H1 (cell line): ENCODE results near the gene MAPKAPK5. TPM values are rescaled to one million over a fixed set of nuclear protein-coding genes. Genes with fewer than 3 reads are reported as not detected.

Source experiments
- CTCF ChIA-PET: fragments of 300-600 bp; sonication (Branson Sonifier 250); formaldehyde crosslinking; loops from one replicate; lab custom pipeline; 2021; ENCODE audit not compliant: partially characterized antibody; lab: Charles Lee
- POLR2A ChIA-PET: fragments of 300-600 bp; sonication (Branson Sonifier 250); formaldehyde crosslinking; loops from one replicate; lab custom pipeline; 2021; ENCODE audit warnings: inconsistent platforms; ENCODE audit not compliant: partially characterized antibody; lab: Charles Lee
- DNase-seq, 2 experiments: peaks; one replicate each; pipeline versions ENCODE4 v3.0.0 to v3.0.0-alpha.2; 2010 to 2022; ENCODE audit warnings: low spot score in 2 of 2, low read depth in 1 of 2, mixed read lengths in 1 of 2
- FAIRE-seq: peaks from 2 replicates; lab custom pipeline; 2011; peaks lifted over from hg19 to GRCh38; lab: Jason Lieb, UNC
- H2AFZ ChIP-seq: 2 replicates; pipeline ENCODE4 v1.8.1; 2012; ENCODE audit warnings: low read length, inconsistent platforms
- H2AK5ac ChIP-seq: 2 replicates; pipeline ENCODE4 v1.6.1; 2013; ENCODE audit warnings: low read depth, low read length
- H2BK120ac ChIP-seq: replicated peaks from 2 replicates; pipeline ENCODE3; 2013; ENCODE audit warnings: low read depth, low read length, inconsistent platforms
- H2BK12ac ChIP-seq: 2 replicates; pipeline ENCODE4 v1.6.1; 2013; ENCODE audit warnings: low read depth, low read length
- H2BK15ac ChIP-seq: 2 replicates; pipeline ENCODE4 v1.6.1; 2013; ENCODE audit warnings: low read length
- H2BK20ac ChIP-seq: 2 replicates; pipeline ENCODE4 v1.6.1; 2013; ENCODE audit warnings: low read length
- H2BK5ac ChIP-seq: 2 replicates; pipeline ENCODE4 v1.6.1; 2013; ENCODE audit warnings: low read depth, low read length
- H3K14ac ChIP-seq: 2 replicates; pipeline ENCODE4 v1.6.1; 2013; ENCODE audit warnings: inconsistent platforms; ENCODE audit not compliant: insufficient read length
- H3K18ac ChIP-seq: 2 replicates; pipeline ENCODE4 v1.6.1; 2013; ENCODE audit warnings: low read length; ENCODE audit errors: extremely low read depth
- H3K23ac ChIP-seq: 2 replicates; pipeline ENCODE4 v1.6.1; 2013; ENCODE audit warnings: inconsistent platforms; ENCODE audit not compliant: insufficient read length
- H3K23me2 ChIP-seq: 2 replicates; pipeline ENCODE4 v1.6.1; 2013; ENCODE audit warnings: low read depth, low read length
- H3K27ac ChIP-seq: 2 replicates; pipeline ENCODE4 v1.6.1; 2011; ENCODE audit warnings: low read depth, low read length, inconsistent platforms
- H3K27me3 ChIP-seq, 4 experiments: replicated peaks in 1 of 4; 1 replicate in 1 of 4; 2 replicates in 3 of 4; pipeline versions ENCODE4 v1.6.1 to v1.8.1; 2011 to 2013; ENCODE audit warnings: low read length in 3 of 4, mild to moderate bottlenecking in 3 of 4, inconsistent platforms in 2 of 4, mixed read lengths in 2 of 4, moderate library complexity in 1 of 4; ENCODE audit not compliant: control insufficient read depth in 3 of 4, insufficient read depth in 3 of 4; ENCODE audit errors: extremely low read depth in 1 of 4
- H3K36me3 ChIP-seq, 4 experiments: 2 replicates each; pipeline versions ENCODE4 v1.6.1 to v1.8.1; 2011 to 2013; ENCODE audit warnings: mild to moderate bottlenecking in 4 of 4, low read length in 3 of 4, moderate library complexity in 2 of 4, control low read depth in 1 of 4, inconsistent platforms in 1 of 4; ENCODE audit not compliant: insufficient read depth in 4 of 4, control insufficient read depth in 2 of 4
- H3K4ac ChIP-seq: replicated peaks from 2 replicates; pipeline ENCODE3; 2013; ENCODE audit warnings: low read length, low read depth, mixed read lengths, inconsistent platforms; ENCODE audit not compliant: insufficient read length
- H3K4me1 ChIP-seq, 4 experiments: replicated peaks in 1 of 4; 1 replicate in 1 of 4; 2 replicates in 3 of 4; pipeline versions ENCODE4 v1.6.1 to v1.8.1; 2011 to 2013; ENCODE audit warnings: low read length in 3 of 4, inconsistent platforms in 2 of 4, mixed read lengths in 1 of 4; ENCODE audit not compliant: insufficient read depth in 4 of 4, control insufficient read depth in 3 of 4
- H3K4me2 ChIP-seq, 2 experiments: 2 replicates each; pipeline versions ENCODE4 v1.6.1 to v1.8.1; 2011 to 2013; ENCODE audit warnings: low read depth in 2 of 2, low read length in 2 of 2, control low read depth in 1 of 2, inconsistent platforms in 1 of 2, mild to moderate bottlenecking in 1 of 2; ENCODE audit not compliant: insufficient read depth in 1 of 2
- H3K4me3 ChIP-seq, 4 experiments: fragments of 200-600, 300-600 bp in 1 of 4; sonication (generic), shearing (Covaris generic), sonication (Bioruptor Twin) in 1 of 4; 2 replicates each; pipeline versions ENCODE4 v1.5.1 to v1.8.1; 2011 to 2016; ENCODE audit warnings: low read length in 4 of 4, low read depth in 3 of 4, control low read depth in 2 of 4, inconsistent platforms in 2 of 4, mild to moderate bottlenecking in 2 of 4, mixed read lengths in 1 of 4, moderate library complexity in 1 of 4; ENCODE audit not compliant: insufficient read depth in 2 of 4; ENCODE audit errors: extremely low read depth in 1 of 4
- H3K56ac ChIP-seq: replicated peaks from 2 replicates; pipeline ENCODE3; 2013; ENCODE audit warnings: low read depth, mild to moderate bottlenecking, mixed read lengths, low read length, inconsistent platforms; ENCODE audit not compliant: insufficient read length
- H3K79me1 ChIP-seq: 2 replicates; pipeline ENCODE4 v1.6.1; 2013; ENCODE audit warnings: low read depth, low read length, control low read depth
- H3K79me2 ChIP-seq, 2 experiments: 2 replicates each; pipeline versions ENCODE4 v1.6.1 to v1.8.1; 2012 to 2013; ENCODE audit warnings: low read length in 2 of 2, mild to moderate bottlenecking in 2 of 2, inconsistent platforms in 1 of 2; ENCODE audit not compliant: insufficient read depth in 2 of 2, control insufficient read depth in 1 of 2
- H3K9ac ChIP-seq, 4 experiments: replicated peaks in 1 of 4; 1 replicate in 1 of 4; 2 replicates in 3 of 4; pipeline versions ENCODE4 v1.6.1 to v1.8.1; 2011 to 2013; ENCODE audit warnings: low read depth in 3 of 4, low read length in 3 of 4, control low read depth in 2 of 4, mild to moderate bottlenecking in 2 of 4, moderate library complexity in 2 of 4, inconsistent platforms in 1 of 4; ENCODE audit errors: extremely low read depth in 1 of 4
- H3K9me3 ChIP-seq, 2 experiments: 2 replicates each; pipeline versions ENCODE4 v1.6.1 to v1.8.1; 2012 to 2013; ENCODE audit warnings: mild to moderate bottlenecking in 2 of 2, moderate library complexity in 2 of 2, control low read depth in 1 of 2, inconsistent platforms in 1 of 2, low read depth in 1 of 2, low read length in 1 of 2, mixed read lengths in 1 of 2; ENCODE audit not compliant: insufficient read depth in 2 of 2
- H4K20me1 ChIP-seq, 2 experiments: replicated peaks in 1 of 2; 2 replicates each; pipeline versions ENCODE3 to v1.8.1; 2011 to 2013; ENCODE audit warnings: inconsistent platforms in 2 of 2, low read length in 2 of 2, mild to moderate bottlenecking in 1 of 2; ENCODE audit not compliant: insufficient read depth in 2 of 2, control insufficient read depth in 1 of 2
- H4K5ac ChIP-seq: 2 replicates; pipeline ENCODE4 v1.6.1; 2013; ENCODE audit warnings: low read length, low read depth, mixed read lengths, inconsistent platforms; ENCODE audit not compliant: insufficient read length
- H4K8ac ChIP-seq: 2 replicates; pipeline ENCODE4 v1.8.0; 2013; ENCODE audit warnings: mild to moderate bottlenecking, moderate library complexity, low read length, inconsistent platforms; ENCODE audit not compliant: insufficient read depth; ENCODE audit errors: extremely low read depth
- H4K91ac ChIP-seq: replicated peaks from 2 replicates; pipeline ENCODE3; 2013; ENCODE audit warnings: low read length, mixed read lengths, inconsistent platforms; ENCODE audit not compliant: insufficient read length
- ATF3 ChIP-seq: IDR thresholded peaks from 2 replicates; pipeline ENCODE4 v1.6.1; 2011; ENCODE audit warnings: low read depth, mild to moderate bottlenecking, low read length; ENCODE audit not compliant: insufficient read depth
- BACH1 ChIP-seq: IDR thresholded peaks from 2 replicates; pipeline ENCODE4 v1.6.1; 2012; ENCODE audit warnings: low read length, improper control_type of control experiment
- BRCA1 ChIP-seq: IDR thresholded peaks from 2 replicates; pipeline ENCODE4 v1.6.1; 2012; ENCODE audit warnings: low read depth, low read length, improper control_type of control experiment
- CHD1 ChIP-seq: IDR thresholded peaks from 2 replicates; pipeline ENCODE4 v1.6.1; 2012; ENCODE audit warnings: low read depth, low read length, improper control_type of control experiment
- EP300 ChIP-seq, 2 experiments: IDR thresholded peaks; 1 replicate in 1 of 2; 2 replicates in 1 of 2; pipeline ENCODE4 v1.6.1; 2011 to 2012; ENCODE audit warnings: low read depth in 2 of 2, low read length in 2 of 2, mild to moderate bottlenecking in 2 of 2, borderline replicate concordance in 1 of 2, inconsistent platforms in 1 of 2, moderate library complexity in 1 of 2
- HDAC2 ChIP-seq, 2 experiments: fragments of 300-600 bp in 1 of 2; sonication (generic) in 1 of 2; IDR thresholded peaks; 2 replicates each; pipeline ENCODE4 v1.6.1; 2011 to 2012; ENCODE audit warnings: low read depth in 2 of 2, low read length in 2 of 2, mild to moderate bottlenecking in 2 of 2, moderate library complexity in 2 of 2, borderline replicate concordance in 1 of 2, inconsistent platforms in 1 of 2
- HDAC6 ChIP-seq: IDR thresholded peaks from one replicate; pipeline ENCODE4 v1.7.1; 2012; ENCODE audit warnings: low read depth, mild to moderate bottlenecking, inconsistent platforms, low read length, moderate library complexity
- JUND ChIP-seq: IDR thresholded peaks from 2 replicates; pipeline ENCODE4 v1.6.1; 2011; ENCODE audit warnings: mild to moderate bottlenecking, improper control_type of control experiment, low read length
- KDM1A ChIP-seq: fragments of 200-600, 300-600 bp; sonication (generic); IDR thresholded peaks from 2 replicates; pipeline ENCODE4 v1.7.1; 2016; ENCODE audit warnings: mild to moderate bottlenecking, low read length, borderline replicate concordance
- KDM5A ChIP-seq: fragments of 200-600 bp; IDR thresholded peaks from 2 replicates; pipeline ENCODE4 v1.7.1; 2012; ENCODE audit warnings: mild to moderate bottlenecking, low read length, inconsistent platforms, mixed read lengths
- PHF8 ChIP-seq: fragments of 200-600 bp; sonication (generic); conservative IDR thresholded peaks from 2 replicates; pipeline ENCODE4 v1.7.1; 2012; ENCODE audit warnings: low read depth, mild to moderate bottlenecking, inconsistent platforms, low read length, moderate library complexity
- SP2 ChIP-seq: IDR thresholded peaks from 2 replicates; pipeline ENCODE4 v1.6.1; 2012; ENCODE audit warnings: mild to moderate bottlenecking, low read length, inconsistent platforms
- TCF12 ChIP-seq: IDR thresholded peaks from 2 replicates; pipeline ENCODE4 v1.6.1; 2011; ENCODE audit warnings: low read depth, mild to moderate bottlenecking, low read length
- WGBS, 2 experiments: shearing (Covaris generic) in 1 of 2; methylation state at CpG; one replicate each; pipeline versions ENCODE4 v1.1.6 to v1.1.7; 2013 to 2015; ENCODE audit warnings: low lambda C conversion rate in 2 of 2, mixed read lengths in 2 of 2, inconsistent platforms in 1 of 2, low coverage in 1 of 2, missing lambda C conversion rate in 1 of 2; ENCODE audit not compliant: insufficient replicate concordance in 2 of 2, insufficient coverage in 1 of 2, insufficient read length in 1 of 2; ENCODE audit errors: extremely low coverage in 1 of 2, missing lambda C conversion rate in 1 of 2; 5-methylcytosine and 5-hydroxymethylcytosine counted together
- polyA plus RNA-seq, 7 experiments: library from polyadenylated mRNA; depleted of rRNA in 3 of 7; stranded (reverse) in 5 of 7; unstranded in 2 of 7; fragments of >200 nt in 5 of 7; fragments of 200-250 nt in 2 of 7; gene quantifications; 1 replicate in 5 of 7; 2 replicates in 1 of 7; 4 replicates in 1 of 7; pipeline versions ENCODE4 v1.2.1 to v1.2.3, GENCODE V29; 2011 to 2013; ENCODE audit warnings: missing spikeins in 2 of 7, mixed read lengths in 2 of 7
- total RNA-seq: library from RNA; stranded (reverse); fragmentation: NEBNext Ultra II Directional; extraction: Animal tissue kit (Norgen Biotek cat#: 25700); gene quantifications from 2 replicates; pipeline ENCODE4 v1.2.1, GENCODE V29; 2021

The MAPKAPK5 gene
- total and polyA plus RNA-seq, 2 of the 8 experiments (the other 6 are each of a cell fraction or from before 2014, with no cell fraction given), result 40.0 to 91.5 TPM

- no peak overlapping the region for H3K4me2 ChIP-seq
- H4K5ac ChIP-seq, result no peak overlapping the region
- no peak overlapping the region for H3K23ac ChIP-seq
- H3K4me3 ChIP-seq, result no peak overlapping the region
- H3K79me1 ChIP-seq, result no peaks in the 10 kb centered on the region
- no peaks in the 10 kb centered on the region; a peak in 1 of 4 replicates for H3K79me2 ChIP-seq
- H3K4ac ChIP-seq, result no peak overlapping the region
- no peak overlapping the region for H2BK15ac ChIP-seq
- no peaks in the 10 kb centered on the region for H3K9me3 ChIP-seq
- H4K20me1 ChIP-seq, result peaks cover 0 to 4% of the 10 kb centered on the region in 2 experiments
- no peak for DNase-seq
- no peak overlapping the region for H3K9ac ChIP-seq
- H3K56ac ChIP-seq, result no peak overlapping the region
- H3K18ac ChIP-seq, result no peak overlapping the region
- FAIRE-seq, result no peak
- H3K23me2 ChIP-seq, result no peaks in the 10 kb centered on the region
- no peak overlapping the region for H4K8ac ChIP-seq
- no peak overlapping the region for H3K27ac ChIP-seq
- no peaks in the 10 kb centered on the region for H3K4me1 ChIP-seq
- 89% methylated on average over 1 of the region's 1 CpG; no CpG with 5 or more reads in 1 of the 2 experiments for WGBS, 2 experiments
- H2BK12ac ChIP-seq, result no peak overlapping the region
- ChIA-PET POLR2A (interaction anchor here (1.8 to 2.2 kb wide), 3 partner anchors 11 to 40 kb away, joined by 6 to 7 read pairs (median 7); partner anchors contain the start of gene MAPKAPK5), CTCF (interaction anchor here (1.5 to 2.5 kb wide), 3 partner anchors 8 to 17 kb away, joined by 3 to 10 read pairs (median 5); no protein-coding TSS in a partner anchor)
- H3K36me3 ChIP-seq, result peaks cover 26 to 76% (median 46%) of the 10 kb centered on the region in 4 experiments
- H2BK120ac ChIP-seq, result no peak overlapping the region
- no peak overlapping the region for H2AFZ ChIP-seq
- no peak overlapping the region for H4K91ac ChIP-seq
- no peak overlapping the region for H2BK20ac ChIP-seq
- H3K14ac ChIP-seq, result no peak overlapping the region
- H2BK5ac ChIP-seq, result no peak overlapping the region
- H3K27me3 ChIP-seq, result no peaks in the 10 kb centered on the region
- H2AK5ac ChIP-seq, result no peak overlapping the region
- TF ChIP-seq BACH1 (no peak), SP2 (no peak), CHD1 (no peak), JUND (no peak), HDAC2 (IDR thresholded peaks at IDR 0.05; ENCODE audit: borderline replicate concordance in 1 of 2, low read depth in 2 of 2, low read length in 2 of 2) (no peak), EP300 (IDR thresholded peaks at IDR 0.05; ENCODE audit: borderline replicate concordance in 1 of 2, low read depth in 2 of 2, low read length in 2 of 2) (no peak), KDM1A (no peak), HDAC6 (no peak), ATF3 (no peak), BRCA1 (no peak), KDM5A (no peak), PHF8 (no peak), TCF12 (no peak)
Measured at GRCh38 chr12:111881716-111882115, 39.7 kb downstream of the MAPKAPK5 start.
